ENCODE results near the gene FAM13B. TPM values are rescaled to one million over a fixed set of nuclear protein-coding genes. Genes with fewer than 3 reads are reported as not detected.

FAM13B gene
- total RNA-seq: 4.5 and 15.1 TPM in 2 replicates

DNA sequence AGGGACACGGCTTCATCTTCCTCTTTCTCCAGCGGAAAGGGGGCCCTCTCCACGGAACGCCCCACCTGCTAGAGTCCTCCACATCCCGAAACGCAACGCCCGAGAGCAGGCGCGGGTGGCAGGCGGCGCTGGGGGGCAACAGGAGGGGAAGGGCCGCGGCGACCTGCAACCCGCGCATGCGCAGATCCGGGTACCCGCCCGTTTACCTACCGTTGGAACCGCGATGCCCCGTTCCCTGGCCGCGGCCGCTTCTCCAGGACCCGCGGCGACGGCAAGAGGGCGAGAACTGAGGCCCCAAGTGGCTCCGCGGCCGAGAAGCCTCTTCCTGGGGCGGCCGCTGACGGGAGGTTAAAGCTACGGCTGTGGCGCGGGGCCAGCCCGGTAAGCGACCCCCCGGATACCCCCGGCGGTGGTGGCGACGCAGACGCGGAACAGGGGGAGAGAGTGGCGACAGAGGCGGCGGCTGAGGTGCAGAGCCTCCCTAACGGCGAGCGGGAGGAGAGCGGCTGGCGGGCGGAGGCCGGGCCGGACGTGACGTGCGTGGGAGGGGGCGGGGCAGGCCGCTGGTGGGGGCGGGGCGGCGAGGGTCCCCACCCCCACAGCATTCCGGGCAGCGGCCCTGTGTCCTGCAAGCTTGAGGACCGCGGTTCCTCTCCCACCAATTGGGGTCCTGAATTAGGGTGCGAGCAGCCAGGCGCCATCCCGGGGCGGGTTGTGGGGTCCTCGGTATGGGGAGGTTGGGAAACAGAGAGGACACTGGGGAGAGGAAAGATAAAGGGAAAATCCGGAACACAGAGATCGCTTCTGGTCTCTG, at the start of gene FAM13B:
Gene FAM13B (minus strand): TSS at position 508 of the 814 bp plus-strand sequence. CDS start 13,968 bp downstream, outside the sequence.

GRCh38 chr5:137888863-137889759, 143.8 kb downstream of the FAM13B start, which contains the start of gene PKD2L2:
Gene PKD2L2, plus strand, starts transcription at chr5:137889457. Its CDS starts 35 bp downstream, at chr5:137889492.

Other genes with a start within 250 kb of the FAM13B start
- gene MYOT, start 165.2 kb downstream of the FAM13B start, total RNA-seq: not detected in 2 replicates
- not detected in 2 replicates for gene PKD2L2, start 143.6 kb downstream of the FAM13B start, total RNA-seq
- gene WNT8A, start 51.0 kb upstream of the FAM13B start, total RNA-seq: not detected in 2 replicates
- 1.2 and 1.4 TPM in 2 replicates for gene NME5, start 106.3 kb upstream of the FAM13B start, total RNA-seq
- 20.6 and 22.8 TPM in 2 replicates for gene BRD8, start 145.6 kb upstream of the FAM13B start, total RNA-seq
- 1.3 and 4.3 TPM in 2 replicates for gene KIF20A, start 146.0 kb upstream of the FAM13B start, total RNA-seq
- 13.1 and 17.3 TPM in 2 replicates for gene CDC23, start 180.2 kb upstream of the FAM13B start, total RNA-seq
- not detected in 2 replicates for gene GFRA3, start 241.5 kb upstream of the FAM13B start, total RNA-seq

Data from pericardium fibroblast (primary cell).